Thoracic aorta (tissue), 2 donors: ENCODE results near the gene FAM13B. TPM values are rescaled to one million over a fixed set of nuclear protein-coding genes. Genes with fewer than 3 reads are reported as not detected.
"Not testable (repeated sequence)": the region's sequence is repeated elsewhere in the genome, so short reads cannot be mapped to it uniquely, and the experiment has no call there.

Source experiments
- ATAC-seq: fragments of 150-250 bp; one replicate; pipeline ENCODE4 v1.8.0; 2017; ENCODE audit warnings: low read depth; ENCODE audit not compliant: insufficient number of reproducible peaks, low FRiP score
- DNase-seq: peaks from one replicate; pipeline ENCODE4 v3.0.0-alpha.2; 2020; ENCODE audit warnings: low spot score
- H3K27ac ChIP-seq, 2 donors: fragments of 200-600 bp; sonication (generic); 1 replicate in 1 of 2; 2 replicates in 1 of 2; pipeline ENCODE4 v1.5.1; 2016; ENCODE audit warnings: mild to moderate bottlenecking in 2 of 2, moderate library complexity in 2 of 2
- H3K27me3 ChIP-seq: fragments of 200-600 bp; sonication (generic); replicated peaks from 2 replicates; pipeline ENCODE4 v1.6.0; 2016; ENCODE audit warnings: mild to moderate bottlenecking; ENCODE audit not compliant: insufficient read depth
- H3K36me3 ChIP-seq: fragments of 200-600 bp; sonication (generic); one replicate; pipeline ENCODE4 v1.5.1; 2016
- H3K4me1 ChIP-seq, 2 donors: fragments of 200-600 bp; sonication (generic); 1 replicate in 1 of 2; 2 replicates in 1 of 2; pipeline versions ENCODE4 v1.5.1 to v1.6.0; 2016; ENCODE audit warnings: low read depth in 2 of 2, mild to moderate bottlenecking in 1 of 2; ENCODE audit not compliant: control insufficient read depth in 1 of 2
- H3K4me3 ChIP-seq: fragments of 200-600 bp; sonication (generic); 2 replicates; pipeline ENCODE4 v1.5.1; 2016; ENCODE audit warnings: mild to moderate bottlenecking
- H3K9me3 ChIP-seq: fragments of 200-600 bp; sonication (generic); 2 replicates; pipeline ENCODE4 v1.5.1; 2016
- CTCF ChIP-seq: fragments of 200-600 bp; sonication (generic); IDR thresholded peaks from one replicate; pipeline ENCODE4 v1.5.1; 2019; ENCODE audit warnings: antibody characterized with exemption
- total RNA-seq, 2 donors: library from RNA; depleted of rRNA; stranded (reverse); fragments of >200 nt; gene quantifications; one replicate each; pipeline versions ENCODE4 v1.1.0 to v1.2.3, GENCODE V29; 2016

FAM13B gene
- total RNA-seq, 2 donors from 2014 or later = 65.1 to 134 TPM

GRCh38 chr5:138033386-138033808, 518 bp upstream of the FAM13B start:
- TF ChIP-seq CTCF = no peak
- peak; percentile 3 for ATAC-seq
- Histone ChIP-seq H3K4me3 (peak overlapping the region; percentile 100), H3K36me3 (no peaks in the 10 kb centered on the region), H3K27ac (peak overlapping the region; percentile 99 to 100), H3K9me3 (no peaks in the 10 kb centered on the region), H3K4me1 (peaks cover 33 to 65% of the 10 kb centered on the region in 2 donors), H3K27me3 (no peaks in the 10 kb centered on the region)
- no peak for DNase-seq

- Histone ChIP-seq H3K9me3 (no peaks in the 10 kb centered on the region), H3K4me3 (peak overlapping the region; percentile 100), H3K27me3 (no peaks in the 10 kb centered on the region), H3K4me1 (peaks cover 37 to 65% of the 10 kb centered on the region in 2 donors), H3K27ac (peak overlapping the region; percentile 99 to 100), H3K36me3 (no peaks in the 10 kb centered on the region)
- no peak for TF ChIP-seq CTCF
- DNase-seq (peak; percentile 22), ATAC-seq (peak; percentile 16)
These were observed 779 bp downstream of the FAM13B start for GRCh38 chr5:138032028-138032571.

GRCh38 chr5:138029944-138030343, 2.9 kb downstream of the FAM13B start:
- Histone ChIP-seq H3K27me3 (no peaks in the 10 kb centered on the region), H3K36me3 (no peaks in the 10 kb centered on the region), H3K9me3 (no peaks in the 10 kb centered on the region), H3K27ac (no peak overlapping the region), H3K4me3 (peak overlapping the region; percentile 25), H3K4me1 (peaks cover 37 to 57% of the 10 kb centered on the region in 2 donors)
- TF ChIP-seq CTCF = no peak
- DNase-seq = no peak
- no peak for ATAC-seq

- no peak overlapping the region for H3K27ac ChIP-seq
- DNase-seq (no peak), ATAC-seq (no peak)
- no peak overlapping the region for H3K4me3 ChIP-seq
- H3K4me1 ChIP-seq = peaks cover 37 to 61% of the 10 kb centered on the region in 2 donors
- no peaks in the 10 kb centered on the region for H3K27me3 ChIP-seq
- H3K36me3 ChIP-seq = no peaks in the 10 kb centered on the region
- no peaks in the 10 kb centered on the region for H3K9me3 ChIP-seq
- no peak for TF ChIP-seq CTCF
These were observed 3.4 kb downstream of the FAM13B start for GRCh38 chr5:138029501-138029900.

GRCh38 chr5:138028971-138029365, 3.9 kb downstream of the FAM13B start:
- Histone ChIP-seq H3K27ac (no peak overlapping the region), H3K27me3 (no peaks in the 10 kb centered on the region), H3K9me3 (no peaks in the 10 kb centered on the region), H3K4me1 (peaks cover 39 to 66% of the 10 kb centered on the region in 2 donors), H3K36me3 (no peaks in the 10 kb centered on the region), H3K4me3 (no peak overlapping the region)
- DNase-seq (no peak), ATAC-seq (no peak)
- no peak for TF ChIP-seq CTCF

- H3K27ac ChIP-seq, H3K9me3 ChIP-seq, DNase-seq, H3K4me3 ChIP-seq, H3K27me3 ChIP-seq, H3K36me3 ChIP-seq, ATAC-seq: not testable (repeated sequence)
- peaks cover 39 to 66% of the 10 kb centered on the region in 2 donors for H3K4me1 ChIP-seq
These were observed 4.5 kb downstream of the FAM13B start for GRCh38 chr5:138028262-138028970.

GRCh38 chr5:138026793-138027192, 6.1 kb downstream of the FAM13B start:
- peaks cover 47 to 78% of the 10 kb centered on the region in 2 donors for H3K4me1 ChIP-seq
- H3K9me3 ChIP-seq, H3K36me3 ChIP-seq, H3K27ac ChIP-seq, H3K4me3 ChIP-seq, H3K27me3 ChIP-seq, ATAC-seq, DNase-seq: not testable (repeated sequence)
